Endodermal cell (in vitro differentiated cells): Measurements from ENCODE around the gene MGAT5. TPM values are rescaled to one million over a fixed set of nuclear protein-coding genes. Genes with fewer than 3 reads are reported as not detected.

Source experiments
- DNase-seq: peaks from one replicate; pipeline ENCODE4 v3.0.0-alpha.2; 2017
- H3K27ac ChIP-seq: 2 replicates; pipeline ENCODE4 v1.5.1; 2013; ENCODE audit warnings: mild to moderate bottlenecking, low read depth, low read length, moderate library complexity
- H3K27me3 ChIP-seq: 2 replicates; pipeline ENCODE4 v1.6.1; 2013; ENCODE audit warnings: mild to moderate bottlenecking, low read length, moderate library complexity; ENCODE audit not compliant: insufficient read depth, control insufficient read depth, poor library complexity, severe bottlenecking
- H3K36me3 ChIP-seq: 2 replicates; pipeline ENCODE4 v1.7.0; 2013; ENCODE audit warnings: mild to moderate bottlenecking, low read length, moderate library complexity; ENCODE audit not compliant: control insufficient read depth, insufficient read depth
- H3K4me1 ChIP-seq: one replicate; pipeline ENCODE4 v1.7.0; 2013; ENCODE audit warnings: low read length; ENCODE audit not compliant: control insufficient read depth, insufficient read depth
- H3K4me3 ChIP-seq: 2 replicates; pipeline ENCODE4 v1.5.1; 2013; ENCODE audit warnings: mild to moderate bottlenecking, low read length, moderate library complexity
- H3K9ac ChIP-seq: 2 replicates; pipeline ENCODE4 v1.6.1; 2013; ENCODE audit warnings: mild to moderate bottlenecking, low read length, moderate library complexity; ENCODE audit not compliant: poor library complexity, severe bottlenecking; ENCODE audit errors: extremely low read depth
- H3K9me3 ChIP-seq: 2 replicates; pipeline ENCODE4 v1.6.1; 2013; ENCODE audit warnings: mild to moderate bottlenecking, low read length, moderate library complexity; ENCODE audit not compliant: control insufficient read depth
- H3K27ac Mint-ChIP-seq: 2 replicates; pipeline ENCODE4 v1.8.0; 2020; ENCODE audit warnings: mixed read lengths
- H3K27me3 Mint-ChIP-seq: 2 replicates; pipeline ENCODE4 v1.8.0; 2021; ENCODE audit warnings: mild to moderate bottlenecking, mixed read lengths; ENCODE audit not compliant: insufficient read depth
- H3K36me3 Mint-ChIP-seq: 2 replicates; pipeline ENCODE4 v1.8.0; 2020; ENCODE audit warnings: low read depth, mixed read lengths
- H3K4me1 Mint-ChIP-seq: 2 replicates; pipeline ENCODE4 v1.8.0; 2020; ENCODE audit warnings: mixed read lengths
- H3K4me3 Mint-ChIP-seq: 2 replicates; pipeline ENCODE4 v1.8.0; 2020; ENCODE audit warnings: mild to moderate bottlenecking, moderate library complexity, mixed read lengths
- H3K9me3 Mint-ChIP-seq: 2 replicates; pipeline ENCODE4 v1.8.0; 2020; ENCODE audit warnings: mild to moderate bottlenecking, mixed read lengths
- CTCF ChIP-seq: fragments of 200-600 bp; sonication (generic); conservative IDR thresholded peaks from 2 replicates; pipeline ENCODE4 v1.5.0; 2021; ENCODE audit warnings: antibody characterized with exemption, mild to moderate bottlenecking
- WGBS, 2 experiments: methylation state at CpG; one replicate each; pipeline versions ENCODE4 v1.1.5 to v1.1.7; 2013; ENCODE audit warnings: missing lambda C conversion rate in 2 of 2, mixed read lengths in 1 of 2; ENCODE audit not compliant: insufficient coverage in 1 of 2, insufficient read length in 1 of 2; 5-methylcytosine and 5-hydroxymethylcytosine counted together
- total RNA-seq, 2 donors: library from RNA; stranded (reverse); fragmentation: NEBNext Ultra II Directional in 1 of 2; extraction: Animal tissue kit (Norgen Biotek cat#: 25700) in 1 of 2; gene quantifications; 2 replicates in 1 of 2; 3 replicates in 1 of 2; pipeline ENCODE4 v1.2.1, GENCODE V29; 2021

MGAT5 gene
- total RNA-seq, 2 donors from 2014 or later: 57.2 to 78.4 TPM

- Histone ChIP-seq H3K27ac (no peak overlapping the region), H3K4me3 (no peak overlapping the region), H3K9ac (no peak overlapping the region), H3K27me3 (no peaks in the 10 kb centered on the region), H3K36me3 (peaks cover 4% of the 10 kb centered on the region), H3K4me1 (no peaks in the 10 kb centered on the region), H3K9me3 (no peaks in the 10 kb centered on the region)
- Mint-ChIP-seq H3K27me3 (no peaks in the 10 kb centered on the region), H3K4me3 (no peak overlapping the region), H3K36me3 (peaks cover 11% of the 10 kb centered on the region), H3K4me1 (peaks cover 24% of the 10 kb centered on the region), H3K27ac (no peak overlapping the region), H3K9me3 (no peaks in the 10 kb centered on the region)
- 93 to 94% methylated on average over 3 to 7 of the region's 7 CpGs for WGBS, 2 experiments
- DNase-seq: no peak
- TF ChIP-seq CTCF: no peak
Measured at GRCh38 chr2:134257965-134258683, 4.3 kb downstream of the MGAT5 start.

- 91 to 98% methylated on average over 6 to 7 of the region's 7 CpGs for WGBS, 2 experiments
- no peak overlapping the region for H3K4me3 Mint-ChIP-seq
- H3K27ac Mint-ChIP-seq: no peak overlapping the region
- Histone ChIP-seq H3K9ac (no peak overlapping the region), H3K27me3 (no peaks in the 10 kb centered on the region), H3K27ac (no peak overlapping the region), H3K4me1 (no peaks in the 10 kb centered on the region), H3K4me3 (no peak overlapping the region), H3K36me3 (peaks cover 4% of the 10 kb centered on the region), H3K9me3 (no peaks in the 10 kb centered on the region)
- TF ChIP-seq CTCF: no peak
- no peaks in the 10 kb centered on the region for H3K9me3 Mint-ChIP-seq
- peaks cover 24% of the 10 kb centered on the region for H3K4me1 Mint-ChIP-seq
- H3K27me3 Mint-ChIP-seq: no peaks in the 10 kb centered on the region
- H3K36me3 Mint-ChIP-seq: peaks cover 10% of the 10 kb centered on the region
- DNase-seq: no peak
Measured at GRCh38 chr2:134258684-134259388, 5.0 kb downstream of the MGAT5 start.

GRCh38 chr2:134259571-134259970 is 5.7 kb downstream of the MGAT5 start:
- Histone ChIP-seq H3K9ac (no peak overlapping the region), H3K27me3 (no peaks in the 10 kb centered on the region), H3K27ac (no peak overlapping the region), H3K36me3 (peaks cover 4% of the 10 kb centered on the region), H3K9me3 (no peaks in the 10 kb centered on the region), H3K4me3 (no peak overlapping the region), H3K4me1 (no peaks in the 10 kb centered on the region)
- Mint-ChIP-seq H3K36me3 (peaks cover 5% of the 10 kb centered on the region), H3K9me3 (no peaks in the 10 kb centered on the region), H3K27ac (no peak overlapping the region), H3K27me3 (no peaks in the 10 kb centered on the region), H3K4me3 (no peak overlapping the region), H3K4me1 (peaks cover 24% of the 10 kb centered on the region)
- DNase-seq: no peak
- no peak for TF ChIP-seq CTCF
- 87 to 89% methylated on average over 2 of the region's 2 CpGs for WGBS, 2 experiments
